Measurements from ENCODE around the gene CHORDC1.
"Not testable (repeated sequence)": the region's sequence is repeated elsewhere in the genome, so short reads cannot be mapped to it uniquely, and the experiment has no call there.

The CHORDC1 gene

DNA sequence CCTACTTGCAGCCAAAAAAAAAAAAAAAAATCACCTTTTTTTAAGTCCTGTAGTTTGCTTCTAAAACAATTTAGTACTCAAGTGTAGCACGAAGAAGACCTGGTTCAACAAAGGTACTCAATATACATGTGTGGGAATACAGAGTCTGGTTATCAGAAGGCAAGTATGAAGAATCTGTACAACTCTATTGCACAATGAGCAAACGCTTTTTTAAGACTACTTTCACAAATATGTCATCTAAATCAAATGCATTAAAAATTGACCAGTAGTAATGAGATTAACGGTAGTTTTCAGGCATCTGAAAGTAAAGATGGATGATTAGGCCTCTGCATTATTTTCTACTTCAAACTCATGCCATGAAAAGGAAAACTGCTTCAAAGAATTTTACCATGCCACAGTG is 9.5 kb downstream of the CHORDC1 start:
- no peak for DNase-seq

- DNase-seq = no peak
These were observed 14.0 kb downstream of the CHORDC1 start for GRCh38 chr11:90208857-90209256.

GRCh38 chr11:90207992-90208391 is 14.9 kb downstream of the CHORDC1 start:
- DNase-seq = not testable (repeated sequence)

GRCh38 chr11:90204832-90205646 is 17.8 kb downstream of the CHORDC1 start:
- DNase-seq = peak; percentile 43

DNA sequence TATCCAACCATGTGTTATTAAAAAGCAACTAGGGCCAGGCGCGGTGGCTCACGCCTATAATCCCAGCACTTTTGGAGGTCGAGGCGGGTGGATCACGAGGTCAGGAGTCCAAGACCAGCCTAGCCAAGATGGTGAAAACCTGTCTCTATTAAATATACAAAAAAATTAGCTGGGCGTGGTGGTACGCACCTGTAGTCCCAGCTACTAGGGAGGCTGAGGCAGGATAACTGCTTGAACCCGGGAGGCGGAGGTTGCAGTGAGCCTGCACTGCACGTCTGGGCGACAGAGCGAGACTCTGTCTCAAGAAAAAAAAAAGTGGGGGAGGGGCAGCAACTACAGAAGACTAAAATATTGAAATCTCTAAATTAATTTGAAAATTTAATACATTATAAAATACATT is 18.4 kb downstream of the CHORDC1 start:
- no peak for DNase-seq

- no peak for DNase-seq
These were observed 20.5 kb downstream of the CHORDC1 start for GRCh38 chr11:90202342-90202741.

DNA sequence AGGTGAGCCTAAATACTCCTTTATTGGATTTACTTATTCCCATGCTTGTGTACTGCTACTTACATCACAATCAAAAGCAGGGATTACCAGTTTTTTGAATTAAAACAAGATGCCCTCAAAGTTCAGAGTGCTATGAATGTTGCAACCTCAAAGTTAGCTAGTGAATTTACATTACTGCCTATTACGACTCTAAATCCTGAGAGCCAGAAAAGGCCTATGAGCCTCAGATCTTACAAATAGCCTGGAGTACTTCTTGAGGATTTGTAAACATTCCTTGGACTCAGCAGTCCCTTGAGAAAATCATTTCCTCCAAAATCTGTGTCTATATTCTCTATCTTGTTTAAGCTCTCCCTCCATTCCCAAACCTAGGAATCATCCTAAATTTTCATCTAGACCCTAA is 25.5 kb downstream of the CHORDC1 start:
- DNase-seq = no peak

- no peak for DNase-seq
These were observed 29.8 kb downstream of the CHORDC1 start for GRCh38 chr11:90192869-90193582.

DNA sequence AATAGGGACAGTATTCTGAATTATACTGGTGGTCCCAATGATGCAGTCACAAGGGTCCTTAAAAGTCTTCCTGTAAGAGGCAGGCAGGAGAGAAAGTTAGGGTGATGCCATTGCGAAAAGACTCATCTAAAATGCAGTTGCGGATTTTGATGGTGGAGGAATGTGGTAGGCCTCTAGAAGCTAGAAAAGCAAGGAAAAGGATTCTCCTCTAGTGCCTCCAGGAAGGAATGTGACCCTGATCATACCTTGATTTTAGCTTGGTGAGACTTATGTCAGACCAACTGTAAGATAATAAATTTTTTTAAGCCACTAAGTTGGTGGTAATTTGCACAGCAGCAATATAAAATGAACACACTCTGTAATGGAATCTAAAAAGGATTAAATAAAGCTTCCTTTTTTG is 33.8 kb downstream of the CHORDC1 start:
- no peak for DNase-seq

DNA sequence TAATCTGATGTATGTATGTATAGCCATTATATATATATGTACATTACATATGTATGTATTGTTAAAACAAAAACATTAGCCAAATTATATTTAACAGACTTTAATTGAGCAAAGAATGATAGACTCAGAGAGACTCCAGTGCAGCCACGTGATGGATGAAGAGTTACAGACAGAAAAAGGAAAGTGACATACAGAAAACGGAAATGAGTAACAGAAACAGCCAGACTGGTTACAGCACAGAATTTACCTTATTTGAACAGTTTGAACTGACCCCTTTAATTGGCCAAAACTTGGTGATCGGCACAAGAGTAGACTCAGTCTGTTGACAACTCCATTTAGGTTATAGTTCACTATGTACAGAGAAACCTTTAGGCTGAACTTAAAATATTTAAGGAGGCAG is 35.0 kb downstream of the CHORDC1 start:
- no peak for DNase-seq

GRCh38 chr11:90179923-90180322 is 42.9 kb downstream of the CHORDC1 start:
- DNase-seq = no peak

GRCh38 chr11:90178751-90179150 is 44.1 kb downstream of the CHORDC1 start:
- no peak for DNase-seq

- no peak for DNase-seq
These were observed 46.8 kb downstream of the CHORDC1 start for GRCh38 chr11:90176069-90176468.

DNA sequence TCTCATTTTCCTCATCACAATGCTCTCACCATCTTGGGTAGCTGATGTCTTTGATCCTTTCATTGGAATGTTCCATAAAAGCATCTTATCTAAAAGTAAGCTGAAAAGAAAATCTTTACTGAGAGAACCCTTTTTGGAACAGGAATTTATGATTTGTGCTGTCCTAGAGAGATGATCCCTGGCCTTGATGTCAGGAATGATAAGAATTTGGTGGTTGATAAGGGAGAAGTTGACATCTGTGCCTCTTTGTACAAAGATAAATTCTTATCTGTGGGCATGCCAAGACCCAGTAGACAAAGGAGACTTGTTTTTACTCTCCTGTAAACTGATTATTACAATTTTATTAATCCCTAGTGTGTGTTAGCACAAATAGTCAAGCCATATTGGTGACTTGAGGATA is 51.5 kb downstream of the CHORDC1 start:
- DNase-seq = no peak

DNA sequence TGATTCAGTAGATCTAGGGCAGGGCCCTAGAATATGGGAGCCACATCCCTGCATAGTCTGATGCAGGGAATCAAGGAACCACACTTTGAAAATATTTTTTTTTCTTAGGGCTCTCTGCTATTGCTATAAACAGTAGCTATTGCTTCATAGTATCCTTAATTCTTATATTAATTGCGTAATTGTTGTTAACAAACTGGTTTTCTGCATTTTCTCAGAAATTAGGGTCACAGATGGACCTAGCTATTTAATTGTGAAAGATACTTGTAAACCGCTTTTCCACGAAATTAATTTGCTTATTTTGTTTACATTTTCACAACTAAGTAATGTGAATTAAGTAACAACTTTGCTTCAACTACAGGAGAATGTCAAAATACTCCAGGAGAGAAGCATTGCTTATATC is 54.3 kb downstream of the CHORDC1 start:
- no peak for DNase-seq

DNA sequence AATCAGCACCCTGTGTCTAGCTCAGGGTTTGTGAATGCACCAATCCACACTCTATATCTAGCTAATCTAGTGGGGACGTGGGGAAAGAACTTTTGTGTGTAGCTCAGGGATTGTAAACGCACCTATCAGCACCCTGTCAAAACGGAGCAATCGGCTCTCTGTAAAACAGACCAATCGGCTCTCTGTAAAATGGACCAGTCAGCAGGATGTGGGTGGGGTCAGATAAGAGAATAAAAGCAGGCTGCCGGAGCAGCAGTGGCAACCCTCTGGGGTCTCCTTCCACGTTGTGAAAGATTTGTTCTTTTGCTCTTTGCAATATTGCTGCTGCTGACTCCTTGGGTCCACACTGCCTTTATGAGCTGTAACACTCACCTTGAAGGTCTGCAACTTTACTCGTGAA is 55.1 kb downstream of the CHORDC1 start:
- DNase-seq = not testable (repeated sequence)

- DNase-seq = not testable (repeated sequence)
These were observed 55.8 kb downstream of the CHORDC1 start for GRCh38 chr11:90166982-90167573.

All from KG1 (cell line).